ENCODE results near the gene ATG4B.

- TF ChIP-seq CTCF (IDR thresholded peaks at IDR 0.05; ENCODE audit: insufficient read depth, low read length, poor library complexity, severe bottlenecking) (no peak), EZH2phosphoT487 (conservative IDR thresholded peaks at IDR 0.05; ENCODE audit: low read length) (no peak)
These were observed 34.8 kb upstream of the ATG4B start for GRCh38 chr2:241602720-241603119.
